IPS-NIHi11 (cell line): ENCODE measurements around the gene PPM1L.
"Not testable (repeated sequence)": the region's sequence is repeated elsewhere in the genome, so short reads cannot be mapped to it uniquely, and the experiment has no call there.

Experiments
- DNase-seq: peaks from one replicate; pipeline ENCODE4 v3.0.0; 2012; ENCODE audit warnings: mixed read lengths, low spot score

The PPM1L gene

DNA sequence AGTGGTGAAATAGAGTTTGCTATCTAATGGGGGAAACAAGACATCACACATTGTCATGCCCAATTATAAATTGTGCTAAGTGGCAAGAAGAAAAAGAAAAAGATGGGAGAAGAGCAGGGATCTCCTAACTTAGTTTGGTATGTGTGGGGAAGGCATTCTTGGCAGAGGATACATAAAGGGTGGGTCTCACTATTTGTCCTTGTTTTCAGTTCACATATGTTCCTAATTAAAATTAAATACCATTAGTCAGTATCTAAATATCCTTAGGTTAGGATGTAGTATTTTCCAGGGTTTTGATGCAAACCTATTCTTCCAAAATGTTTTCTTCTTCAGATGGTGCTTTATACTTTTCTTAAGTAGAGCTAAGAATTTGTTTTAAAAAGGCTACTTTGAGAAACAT lies 175.4 kb downstream of the PPM1L start:
- no peak for DNase-seq

DNA sequence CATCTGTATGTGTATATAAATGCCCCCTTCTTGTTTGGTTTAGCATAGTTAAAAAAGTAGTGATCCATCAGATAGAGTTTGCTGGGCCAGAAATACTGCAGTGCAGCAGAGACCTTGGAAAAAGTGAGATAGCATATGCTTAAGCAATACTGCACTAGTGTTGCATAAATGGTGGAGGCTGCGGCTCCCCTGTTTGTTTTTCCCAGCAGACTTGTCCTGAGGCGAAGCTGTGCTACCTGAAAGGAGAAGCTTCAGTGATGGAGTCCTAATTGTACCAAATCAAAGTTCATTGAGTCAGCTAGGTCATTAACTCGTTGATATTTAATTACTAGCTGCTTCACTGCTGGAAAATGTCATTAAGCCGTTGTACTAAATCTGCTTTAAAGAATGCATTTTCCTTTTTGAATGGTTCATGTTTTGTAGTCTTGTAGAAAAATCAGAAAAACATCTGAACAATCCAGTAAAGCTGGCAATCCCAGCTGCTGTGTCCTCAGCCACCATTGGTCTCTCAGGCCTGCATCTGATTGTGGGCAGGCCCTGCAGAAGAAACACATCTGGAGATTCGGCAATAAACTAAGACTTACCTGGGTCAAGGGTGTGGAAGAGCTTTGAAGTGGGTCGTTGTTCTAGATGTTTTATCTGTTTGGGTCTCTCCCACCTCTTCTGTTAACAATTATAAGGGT lies 179.5 kb downstream of the PPM1L start:
- no peak for DNase-seq

DNA sequence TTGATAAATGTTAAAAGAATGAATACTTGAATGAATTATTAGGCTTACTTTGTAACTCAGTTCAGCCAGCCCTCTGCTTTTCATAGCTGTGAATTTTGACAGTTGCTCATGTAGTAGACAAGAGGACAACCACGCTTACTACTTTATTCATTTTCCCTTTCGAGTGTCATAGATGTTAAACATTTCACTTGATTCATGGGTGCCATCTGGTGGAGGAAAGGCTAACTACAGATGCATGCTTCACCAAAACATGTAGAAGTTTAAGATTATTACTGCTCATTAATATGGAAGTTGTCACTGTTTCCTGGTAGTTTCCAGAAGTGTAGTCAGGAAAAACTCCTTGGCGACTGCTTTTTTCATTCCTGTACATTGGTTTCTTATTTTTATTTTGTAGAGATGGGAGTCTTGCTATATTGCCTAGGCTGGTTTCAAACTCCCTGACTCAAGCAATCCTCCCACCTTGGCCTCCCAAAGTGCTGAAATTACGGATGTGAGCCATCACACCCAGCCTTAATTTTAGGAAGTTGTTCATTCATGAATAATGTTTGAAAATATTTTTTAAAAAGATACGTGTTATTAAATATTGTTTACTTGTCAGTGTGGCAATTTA lies 186.0 kb downstream of the PPM1L start:
- peak; percentile 55 for DNase-seq

DNA sequence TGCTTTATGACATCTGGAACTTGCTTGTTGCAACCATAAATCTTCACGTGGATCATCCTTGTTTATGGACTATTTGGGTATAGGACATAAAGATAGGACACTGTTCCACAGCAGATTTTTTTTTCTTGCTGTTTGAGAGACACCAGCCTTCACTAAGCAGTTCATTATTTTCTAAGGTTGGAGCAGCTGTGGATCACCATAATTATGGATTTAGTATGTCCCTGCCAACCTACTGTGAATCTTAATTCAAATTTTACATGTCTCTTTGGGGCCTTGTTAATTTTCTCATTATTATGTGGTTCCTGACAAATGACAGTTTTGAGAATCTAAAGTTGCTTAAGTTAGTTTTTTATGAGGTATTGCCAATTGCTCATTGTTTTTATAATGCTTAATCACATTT lies 188.0 kb downstream of the PPM1L start:
- no peak for DNase-seq

DNA sequence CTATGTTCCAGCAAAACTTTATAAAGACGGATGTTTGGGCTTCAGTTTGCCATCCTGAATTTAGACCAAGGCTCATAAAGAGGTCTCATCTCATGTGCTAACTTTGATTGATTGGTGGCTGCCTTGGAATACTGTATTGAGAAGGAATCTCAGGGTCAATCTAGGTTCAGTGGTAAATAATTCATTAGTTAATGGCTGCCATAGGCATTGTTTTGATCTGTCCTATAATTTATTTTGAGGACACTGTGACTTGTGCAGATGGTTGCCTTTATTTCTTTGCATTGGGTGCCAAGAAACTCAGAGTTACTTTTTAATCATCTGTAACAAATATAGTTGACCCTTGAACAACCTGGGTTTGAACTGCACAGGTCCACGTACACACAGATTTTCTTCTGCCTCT lies 189.3 kb downstream of the PPM1L start:
- DNase-seq: no peak

DNA sequence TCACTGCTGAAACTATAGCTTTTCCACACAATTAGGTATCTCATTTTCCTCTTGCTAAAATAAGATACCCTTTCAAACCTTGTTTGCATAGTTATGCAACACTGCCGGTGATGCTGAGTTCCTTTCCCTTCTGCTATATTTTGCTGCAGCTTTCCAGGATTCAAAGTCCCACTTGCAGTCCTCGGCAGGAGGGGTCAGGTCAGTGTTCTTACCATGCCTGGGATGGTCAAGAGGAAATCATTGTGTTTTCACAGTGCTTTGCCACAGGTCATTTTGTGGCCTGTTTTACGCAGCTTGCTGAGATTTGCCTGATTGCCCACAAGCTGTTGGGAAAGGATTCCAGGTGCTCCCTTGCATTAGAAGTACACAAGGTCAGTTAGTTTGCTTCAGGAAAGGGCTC lies 192.2 kb downstream of the PPM1L start:
- DNase-seq: no peak

- DNase-seq: no peak
These were observed 193.4 kb downstream of the PPM1L start for GRCh38 chr3:160949460-160949859.

GRCh38 chr3:160950542-160950941 lies 194.5 kb downstream of the PPM1L start:
- no peak for DNase-seq

- DNase-seq: no peak
These were observed 194.9 kb downstream of the PPM1L start for GRCh38 chr3:160950954-160951353.

DNA sequence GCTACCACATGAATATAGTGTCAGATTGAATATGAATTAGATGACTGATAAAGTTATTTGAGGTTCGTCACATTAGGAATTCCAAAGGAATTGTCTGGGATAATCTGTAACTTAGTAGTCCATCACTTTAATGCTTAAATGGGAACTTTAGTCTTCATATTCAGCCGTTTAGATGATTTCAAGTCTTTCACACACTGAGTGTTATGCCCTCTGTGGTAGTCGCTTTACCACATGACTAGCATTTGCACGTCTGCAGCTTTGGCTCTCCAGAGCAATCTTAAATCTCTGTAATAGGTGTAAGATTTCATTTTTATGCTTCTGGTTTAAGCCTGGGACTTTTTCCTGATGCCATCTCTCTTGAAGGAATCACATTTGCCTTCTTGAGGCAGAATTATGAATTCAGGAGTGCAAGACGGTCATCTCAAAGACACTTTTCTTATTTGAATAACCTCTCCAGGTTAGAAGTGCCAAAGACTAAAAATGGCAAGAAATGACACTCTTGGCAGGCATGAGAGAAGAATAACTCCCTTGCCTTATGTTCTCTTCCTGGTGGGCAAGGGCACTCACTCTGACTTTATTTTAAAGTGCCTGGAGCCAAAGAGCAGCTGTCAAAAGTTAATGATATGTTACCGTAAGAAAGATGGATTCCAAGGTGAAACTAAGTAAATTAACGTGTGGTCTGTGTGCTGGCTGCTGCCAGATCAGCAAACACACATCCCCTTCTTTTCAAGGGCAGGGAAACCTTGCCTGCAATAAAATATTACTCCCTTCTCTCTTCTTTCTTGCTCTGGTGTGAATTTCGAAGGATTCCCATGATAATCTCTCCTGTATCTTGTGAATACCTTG lies 195.8 kb downstream of the PPM1L start:
- no peak for DNase-seq

- DNase-seq: no peak
These were observed 197.7 kb downstream of the PPM1L start for GRCh38 chr3:160953686-160954085.

DNA sequence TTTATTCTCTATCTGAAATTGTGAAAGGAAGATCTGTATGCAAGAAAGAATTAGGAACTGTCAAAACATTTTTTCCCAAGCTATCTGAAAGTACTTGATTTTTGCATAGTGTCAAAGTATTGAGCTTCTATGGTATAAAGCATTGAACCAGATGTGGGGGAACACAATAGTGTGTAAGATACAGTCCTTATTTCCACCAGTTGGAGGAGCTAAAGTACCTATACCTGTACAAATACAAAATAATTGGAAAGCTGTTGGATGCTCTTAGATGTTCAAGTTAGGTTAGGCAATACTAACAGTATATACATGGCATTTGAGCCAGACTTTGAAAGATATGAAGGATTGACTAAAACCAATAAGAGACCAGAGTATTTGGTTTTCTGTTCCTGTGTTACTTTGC lies 200.8 kb downstream of the PPM1L start:
- no peak for DNase-seq

DNA sequence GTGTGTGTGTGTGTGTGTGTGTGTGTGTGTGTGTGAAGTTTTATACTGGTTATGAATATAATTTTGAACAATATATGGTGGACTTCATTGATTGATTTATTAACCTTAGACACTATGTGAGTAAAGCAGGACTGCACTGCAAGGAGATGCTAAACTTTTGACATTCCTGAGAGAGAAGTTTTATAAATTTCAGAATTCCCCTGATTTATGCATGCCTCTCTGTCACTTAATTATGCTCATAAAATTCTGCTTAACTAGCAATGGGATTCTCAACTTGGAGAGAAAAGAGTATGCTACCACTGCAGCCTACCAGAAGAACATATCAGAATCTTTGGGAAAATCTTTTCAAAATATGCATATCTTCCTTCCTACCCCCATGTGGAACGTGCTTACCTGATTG lies 204.5 kb downstream of the PPM1L start:
- no peak for DNase-seq

- no peak for DNase-seq
These were observed 207.9 kb downstream of the PPM1L start for GRCh38 chr3:160963949-160964348.

DNA sequence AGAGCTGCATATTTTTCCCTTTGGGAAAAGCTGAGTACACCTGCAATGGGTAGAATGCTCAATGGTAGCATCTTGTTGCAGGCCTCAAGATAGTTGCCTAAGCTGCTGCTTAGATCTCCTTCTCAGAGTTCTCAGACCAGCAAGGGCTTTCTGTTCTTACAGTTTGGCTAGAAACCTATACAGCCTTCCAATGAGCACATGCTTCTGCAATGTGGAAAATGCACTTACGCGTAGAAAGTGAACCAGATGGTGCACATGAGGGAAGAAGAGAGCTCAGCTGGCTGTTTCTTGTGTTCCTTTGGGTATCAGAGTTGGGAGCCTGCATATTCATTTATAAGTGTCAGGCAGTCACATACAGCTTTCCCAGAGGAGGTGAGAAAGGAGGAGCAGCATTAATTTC lies 212.7 kb downstream of the PPM1L start:
- no peak for DNase-seq

DNA sequence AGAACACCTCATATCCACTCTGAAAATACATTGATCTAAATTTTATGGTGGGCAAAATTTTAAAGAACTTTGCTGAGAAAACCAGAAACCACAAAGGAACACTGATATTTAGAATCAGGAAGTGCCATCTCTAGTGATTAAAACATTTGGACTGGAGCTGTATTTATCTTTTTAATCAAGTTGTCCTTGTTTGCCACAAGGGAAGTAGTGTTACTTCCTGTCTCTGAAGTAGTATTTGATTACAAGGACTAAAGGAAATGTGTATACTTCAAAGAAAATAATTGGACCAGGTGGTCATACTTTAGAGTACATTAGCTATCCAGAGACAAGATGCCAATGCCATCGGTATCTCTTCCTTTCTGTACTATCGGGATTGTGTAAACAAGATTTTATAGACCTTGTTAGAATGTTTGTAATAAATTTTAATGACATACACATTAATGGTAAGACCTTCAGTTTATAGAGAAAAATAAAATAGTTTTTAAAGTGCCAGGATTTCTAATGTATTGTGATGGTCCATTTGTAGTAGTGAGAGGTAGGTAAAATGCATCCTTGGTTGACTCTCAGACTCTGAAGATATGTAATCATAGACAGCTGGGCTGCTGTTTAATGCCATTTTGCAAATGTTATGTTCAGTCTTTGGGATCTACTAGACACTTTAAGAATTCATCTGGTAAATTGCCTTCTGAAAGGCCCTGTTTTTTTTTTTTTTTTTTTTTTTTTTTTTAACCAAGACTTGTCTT lies 217.2 kb downstream of the PPM1L start:
- DNase-seq: no peak

- no peak for DNase-seq
These were observed 221.7 kb downstream of the PPM1L start for GRCh38 chr3:160977773-160978172.

- no peak for DNase-seq
These were observed 224.7 kb downstream of the PPM1L start for GRCh38 chr3:160980740-160981139.

DNA sequence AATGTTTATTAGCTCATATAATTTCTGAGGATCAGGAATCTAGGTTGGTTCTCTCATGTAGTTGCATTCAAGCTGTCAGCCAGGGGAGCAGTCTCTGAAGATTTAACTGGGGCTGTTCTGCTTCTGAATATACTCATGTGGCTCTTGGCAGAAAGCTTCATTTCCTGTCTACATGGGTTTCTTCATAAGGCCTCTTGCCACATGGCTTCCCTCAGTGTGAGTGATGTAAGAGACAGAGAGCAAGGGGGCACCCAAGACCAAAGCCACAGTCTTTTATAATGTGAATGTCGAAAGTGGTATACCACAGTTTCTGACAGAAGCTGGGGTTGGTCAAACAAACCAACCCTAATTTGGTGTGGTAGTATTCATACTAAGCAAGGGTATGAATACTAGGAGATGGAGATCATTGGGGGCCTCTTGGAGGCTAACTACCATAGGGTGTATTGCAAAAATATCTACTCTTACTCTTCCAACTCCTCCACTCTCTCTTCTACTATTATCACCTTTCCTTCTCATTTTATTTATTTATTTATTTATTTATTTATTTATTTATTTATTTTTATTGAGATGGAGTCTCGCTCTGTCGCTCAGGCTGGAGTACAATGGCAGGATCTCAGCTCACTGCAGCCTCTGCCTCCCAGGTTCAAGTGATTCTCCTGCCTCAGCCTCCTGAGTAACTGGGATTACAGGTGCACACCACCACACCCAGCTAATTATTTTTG lies 225.3 kb downstream of the PPM1L start:
- no peak for DNase-seq

DNA sequence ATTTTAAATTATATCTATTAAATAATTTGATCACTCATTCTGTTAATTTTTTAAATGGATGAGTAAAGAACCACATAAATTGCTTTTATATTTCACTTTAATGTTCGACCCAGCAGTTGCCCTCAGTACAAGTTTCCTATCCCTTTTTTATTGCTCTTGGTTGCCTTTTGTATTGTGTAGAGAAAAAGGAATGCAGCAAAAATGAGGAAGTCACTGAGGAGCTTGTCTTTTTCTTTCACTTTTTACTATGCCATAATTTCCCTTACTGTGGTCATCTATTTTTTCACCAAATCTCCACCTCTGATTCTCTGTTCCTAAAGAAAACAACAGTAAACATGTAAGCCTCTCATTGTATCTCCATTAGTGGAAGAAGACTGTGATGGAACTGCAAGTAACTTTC lies 226.5 kb downstream of the PPM1L start:
- no peak for DNase-seq

GRCh38 chr3:160983900-160984299 lies 227.9 kb downstream of the PPM1L start:
- DNase-seq: not testable (repeated sequence)

GRCh38 chr3:160986069-160986468 lies 230.0 kb downstream of the PPM1L start:
- no peak for DNase-seq
